Pons (tissue), 1 donor: ENCODE measurements around the gene CAPN10.

ENCODE experiments used
- DNase-seq: peaks from one replicate; pipeline ENCODE4 v3.0.0-alpha.2; 2016; ENCODE audit warnings: low spot score

CAPN10 gene

DNA sequence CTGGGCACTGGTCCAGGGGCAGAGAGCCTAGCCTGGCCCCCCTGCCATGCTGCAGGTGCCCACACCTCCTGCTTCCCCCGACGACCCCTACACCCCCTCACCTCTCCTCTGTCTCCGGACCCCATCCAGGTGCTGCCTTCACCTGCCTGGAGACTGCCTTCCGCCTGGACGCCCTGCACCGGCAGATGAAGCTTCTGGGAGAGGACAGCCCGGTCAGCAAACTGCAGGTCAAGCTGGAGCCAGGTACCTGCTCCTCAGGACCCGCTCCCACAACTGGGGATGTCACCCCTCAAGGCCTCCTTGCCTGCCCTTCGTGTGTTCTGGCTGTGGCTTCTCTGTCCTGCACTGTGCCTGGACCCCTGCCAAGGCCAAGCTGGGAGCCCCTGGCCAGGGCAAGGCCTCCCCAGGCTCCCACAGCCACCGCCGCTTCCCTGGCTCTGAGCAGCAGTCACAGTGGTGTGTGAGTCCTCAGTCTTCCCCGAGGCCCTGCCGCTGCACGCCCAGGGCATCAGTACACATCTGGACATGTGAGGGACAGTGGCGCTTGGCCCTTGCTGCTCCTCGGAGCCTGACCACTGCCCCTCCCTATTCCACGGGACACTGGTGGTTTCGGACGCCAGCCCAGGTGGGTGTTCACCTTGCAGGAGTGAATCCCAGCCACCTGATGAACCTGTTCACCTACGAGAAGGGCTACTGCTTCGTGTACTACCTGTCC, 12.0 kb upstream of the CAPN10 start:
- no peak for DNase-seq

- DNase-seq, result no peak
Measured at GRCh38 chr2:240575101-240575965, 11.2 kb upstream of the CAPN10 start.

GRCh38 chr2:240576036-240576435, 10.5 kb upstream of the CAPN10 start:
- DNase-seq, result no peak

DNA sequence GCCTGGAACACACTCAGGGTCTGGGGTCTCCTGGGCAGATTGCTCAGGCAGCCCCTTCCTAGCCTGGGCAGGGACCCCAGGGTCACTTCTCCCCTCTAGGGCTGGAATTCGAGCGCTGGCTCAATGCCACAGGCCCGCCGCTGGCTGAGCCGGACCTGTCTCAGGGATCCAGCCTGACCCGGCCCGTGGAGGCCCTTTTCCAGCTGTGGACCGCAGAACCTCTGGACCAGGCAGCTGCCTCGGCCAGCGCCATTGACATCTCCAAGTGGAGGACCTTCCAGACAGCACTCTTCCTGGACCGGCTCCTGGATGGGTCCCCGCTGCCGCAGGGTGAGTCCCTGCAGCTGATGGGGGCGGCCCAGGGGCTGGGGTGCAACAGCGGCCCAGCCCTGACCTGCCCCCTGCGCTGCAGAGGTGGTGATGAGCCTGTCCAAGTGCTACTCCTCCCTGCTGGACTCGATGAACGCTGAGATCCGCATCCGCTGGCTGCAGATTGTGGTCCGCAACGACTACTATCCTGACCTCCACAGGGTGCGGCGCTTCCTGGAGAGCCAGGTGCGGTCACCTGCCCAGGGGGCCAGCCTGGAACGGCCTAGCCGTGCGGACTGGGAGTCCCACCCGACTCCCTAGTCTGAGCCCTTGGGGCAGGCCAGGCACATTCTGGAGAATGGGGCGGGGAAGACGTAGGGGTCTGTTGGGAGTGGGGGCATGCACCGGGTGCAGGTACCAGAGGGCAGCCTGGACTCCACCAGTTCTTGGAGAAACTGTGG, 9.9 kb upstream of the CAPN10 start:
- no peak for DNase-seq

- DNase-seq, result no peak
Measured at GRCh38 chr2:240577281-240578109, 9.0 kb upstream of the CAPN10 start.

GRCh38 chr2:240578110-240578450, 8.5 kb upstream of the CAPN10 start:
- DNase-seq, result no peak

- DNase-seq, result no peak
Measured at GRCh38 chr2:240578488-240578887, 8.0 kb upstream of the CAPN10 start.

DNA sequence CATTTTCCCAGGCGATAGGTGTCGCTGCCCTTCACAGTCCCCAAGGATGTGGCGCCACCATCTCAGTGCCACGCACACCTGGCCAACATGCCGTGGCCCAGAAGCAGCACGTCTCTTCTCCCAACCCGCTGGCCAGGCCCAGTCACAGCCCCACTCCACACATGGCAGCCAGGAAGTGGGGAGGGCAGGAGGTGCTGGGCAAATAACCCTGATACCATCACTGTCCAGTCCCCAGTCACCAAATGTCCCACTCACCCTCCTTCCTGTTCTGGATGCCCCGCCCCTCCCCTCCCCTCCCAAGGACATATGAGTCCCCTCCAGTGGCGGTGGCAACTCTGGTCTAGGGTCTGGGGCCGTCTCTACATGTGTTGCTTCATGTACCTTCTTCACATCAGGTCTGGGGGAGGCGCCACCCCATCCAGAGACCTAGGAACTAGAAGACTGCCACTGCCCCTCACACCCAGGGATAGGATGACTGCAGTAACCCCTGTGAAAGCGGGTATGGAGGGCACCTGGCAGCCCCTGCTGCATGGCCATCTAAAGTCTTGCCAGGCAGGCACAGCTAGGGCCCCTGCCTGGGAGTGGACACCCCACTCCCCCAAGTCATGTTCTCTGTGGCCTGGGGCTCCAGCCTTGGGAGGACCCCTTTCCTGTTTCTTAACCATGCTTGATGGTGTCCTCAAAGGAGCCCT, 7.3 kb upstream of the CAPN10 start:
- no peak for DNase-seq

DNA sequence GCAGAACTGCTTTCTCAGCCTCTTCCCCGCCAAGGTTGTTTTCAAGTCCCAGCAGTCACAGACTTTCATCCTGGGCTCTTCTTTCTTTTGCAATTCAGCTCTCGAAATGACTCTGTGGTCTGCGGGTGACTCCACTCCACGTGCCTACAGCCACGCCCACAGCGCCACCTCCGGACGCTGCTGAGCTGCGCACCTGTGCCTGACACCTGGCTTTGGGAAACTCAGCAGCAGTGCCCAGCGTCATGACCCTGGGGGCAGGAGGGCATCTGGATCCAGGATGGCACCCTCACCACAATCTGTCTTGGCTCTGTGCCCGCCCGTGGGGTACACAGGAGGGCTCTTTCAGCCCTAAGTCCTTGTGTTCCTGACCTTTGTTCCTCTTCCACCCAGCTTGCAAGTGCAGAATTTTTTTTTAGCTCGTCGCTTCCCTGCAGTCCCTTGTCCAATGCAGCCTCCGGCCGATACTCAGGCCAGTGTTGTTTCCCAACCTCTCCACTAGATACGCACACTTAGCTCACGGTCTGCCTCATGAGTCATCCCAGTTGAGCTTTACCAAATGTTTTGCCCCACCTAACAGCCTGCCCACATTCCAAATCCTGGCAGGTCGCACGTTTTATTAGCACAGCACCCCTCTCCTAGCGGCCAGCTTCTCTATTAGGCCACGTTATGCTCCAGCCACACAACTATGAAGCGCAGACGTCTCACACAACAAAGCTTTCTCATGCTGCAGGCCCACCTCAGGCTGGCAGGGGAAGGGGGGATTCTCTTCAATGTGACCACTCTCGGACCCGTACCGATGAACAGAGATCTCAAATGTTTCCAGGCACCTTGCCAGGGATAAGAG, 6.5 kb upstream of the CAPN10 start:
- DNase-seq, result no peak

DNA sequence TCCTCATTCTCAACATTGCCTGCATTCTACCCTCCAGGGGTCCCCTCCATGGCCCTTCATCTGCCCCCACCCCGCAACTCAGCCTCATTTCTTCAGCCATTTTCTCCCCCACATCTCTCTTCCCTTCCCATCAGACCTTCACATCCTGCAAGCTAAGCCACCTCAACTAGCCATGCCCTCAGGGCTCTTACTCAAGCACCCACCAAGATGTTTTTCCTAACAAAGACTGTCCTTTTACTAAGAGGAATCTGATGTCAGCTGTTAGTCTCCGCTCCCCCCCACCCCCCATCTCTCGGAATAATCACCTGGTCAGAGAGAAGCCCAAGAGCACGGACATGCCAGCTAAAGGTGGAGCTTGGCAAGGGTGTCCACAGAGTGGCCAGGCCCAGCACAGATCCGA, 4.7 kb upstream of the CAPN10 start:
- DNase-seq, result no peak

- DNase-seq, result no peak
Measured at GRCh38 chr2:240582781-240583180, 3.8 kb upstream of the CAPN10 start.

DNA sequence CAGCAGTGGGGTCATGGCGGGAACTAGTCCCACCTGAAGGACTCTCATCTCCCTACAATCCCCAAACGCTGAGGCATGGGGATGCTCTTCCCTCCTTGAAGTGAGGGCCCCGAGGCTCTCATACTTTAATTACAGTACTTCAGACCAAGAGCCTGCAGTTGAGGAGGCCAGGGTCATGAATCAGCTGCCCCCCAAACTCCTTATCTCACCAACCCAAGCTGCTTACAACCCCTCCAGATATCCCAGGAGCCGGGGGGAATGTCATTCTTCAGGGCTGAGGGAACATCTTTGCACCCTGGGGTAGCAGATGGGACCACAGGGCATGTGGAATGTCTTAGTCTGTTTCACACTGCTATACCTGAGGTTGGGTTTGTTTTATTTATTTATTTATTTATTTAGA, 2.8 kb upstream of the CAPN10 start:
- no peak for DNase-seq

DNA sequence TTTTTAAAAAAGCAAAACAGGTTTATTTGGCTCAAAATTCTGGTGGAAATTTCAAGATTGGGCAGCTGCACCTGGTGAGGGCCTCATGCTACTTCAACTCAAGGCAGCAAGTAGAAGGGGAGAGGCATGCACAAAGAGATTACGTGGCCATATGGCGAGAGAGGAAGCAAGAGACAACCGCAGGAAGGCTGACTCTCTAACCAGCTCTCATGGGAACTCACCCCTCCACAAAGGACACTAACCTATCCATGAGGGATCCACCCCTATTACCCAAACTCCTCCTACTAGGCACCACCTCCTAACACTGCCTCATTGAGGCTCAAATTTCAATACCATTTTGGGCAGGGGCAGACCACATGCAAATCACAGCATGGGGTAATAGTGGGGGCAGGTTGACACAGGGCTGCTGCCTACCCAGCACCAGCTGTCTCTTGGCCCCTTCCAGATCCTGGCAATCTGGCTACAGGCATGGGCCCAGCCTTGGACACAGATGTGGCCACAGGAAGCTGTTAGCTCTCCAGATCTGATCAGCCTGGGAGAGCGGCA, 2.0 kb upstream of the CAPN10 start:
- DNase-seq, result no peak

DNA sequence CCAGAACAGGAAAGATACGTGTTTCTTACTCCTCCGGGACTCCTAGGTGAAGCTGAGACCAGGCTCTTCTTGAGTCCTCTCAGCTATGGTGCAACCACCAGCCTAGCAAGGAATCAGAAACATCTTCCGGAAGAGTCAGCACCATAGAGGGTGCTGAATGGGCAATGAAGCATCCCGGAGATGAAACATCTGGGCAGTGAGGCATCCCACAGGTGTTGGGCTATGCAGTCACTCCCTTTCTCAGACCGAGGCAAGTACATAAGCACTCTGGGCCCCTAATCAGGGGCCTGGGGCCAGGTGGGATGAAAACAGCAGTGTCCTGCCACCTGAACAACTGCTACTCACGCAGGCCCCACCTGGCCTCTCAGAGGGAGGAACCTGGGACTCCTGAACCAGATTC, 1.4 kb upstream of the CAPN10 start:
- DNase-seq, result no peak

GRCh38 chr2:240585681-240586197, 795 bp upstream of the CAPN10 start:
- no peak for DNase-seq

DNA sequence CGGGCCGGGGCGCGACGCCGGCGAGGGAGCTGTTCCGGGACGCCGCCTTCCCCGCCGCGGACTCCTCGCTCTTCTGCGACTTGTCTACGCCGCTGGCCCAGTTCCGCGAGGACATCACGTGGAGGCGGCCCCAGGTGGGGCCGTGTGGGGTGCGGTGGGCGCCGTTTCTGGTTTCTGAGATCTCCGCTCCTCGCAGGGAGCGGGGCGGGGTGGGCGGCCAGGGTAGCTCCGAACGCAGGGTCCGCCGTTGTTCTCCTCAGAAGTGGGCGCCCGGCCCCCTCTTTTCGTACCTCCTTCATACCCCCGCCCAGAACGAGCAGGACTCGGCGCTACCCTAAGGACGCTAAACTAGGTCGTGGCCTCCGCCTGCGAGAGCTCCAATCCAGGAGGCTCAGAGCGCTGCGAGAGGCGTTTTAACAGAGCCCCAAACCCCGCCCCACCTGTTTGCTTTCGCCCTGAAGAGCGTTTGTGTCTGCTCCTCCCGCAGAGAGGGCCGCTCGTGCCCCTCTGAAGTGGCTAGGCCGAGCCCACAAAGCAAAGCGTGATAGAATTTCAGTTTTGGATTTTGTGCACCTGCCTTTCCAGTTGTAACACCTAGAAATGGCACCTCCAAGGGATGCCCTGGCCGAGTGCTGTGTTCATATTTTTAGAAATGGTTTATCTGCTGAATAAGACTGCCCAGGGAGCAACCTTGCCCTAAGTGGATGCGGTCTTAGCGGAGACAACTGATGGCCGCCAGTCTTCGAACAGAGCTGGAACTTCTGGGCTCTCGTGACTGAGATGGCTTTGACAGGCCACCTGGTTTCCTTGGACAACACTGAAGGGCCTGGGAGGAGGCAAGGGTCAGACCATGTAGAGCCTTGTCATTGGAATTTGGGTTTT, 626 bp downstream of the CAPN10 start:
- no peak for DNase-seq

- no peak for DNase-seq
Measured at GRCh38 chr2:240588006-240588655, 1.6 kb downstream of the CAPN10 start.

DNA sequence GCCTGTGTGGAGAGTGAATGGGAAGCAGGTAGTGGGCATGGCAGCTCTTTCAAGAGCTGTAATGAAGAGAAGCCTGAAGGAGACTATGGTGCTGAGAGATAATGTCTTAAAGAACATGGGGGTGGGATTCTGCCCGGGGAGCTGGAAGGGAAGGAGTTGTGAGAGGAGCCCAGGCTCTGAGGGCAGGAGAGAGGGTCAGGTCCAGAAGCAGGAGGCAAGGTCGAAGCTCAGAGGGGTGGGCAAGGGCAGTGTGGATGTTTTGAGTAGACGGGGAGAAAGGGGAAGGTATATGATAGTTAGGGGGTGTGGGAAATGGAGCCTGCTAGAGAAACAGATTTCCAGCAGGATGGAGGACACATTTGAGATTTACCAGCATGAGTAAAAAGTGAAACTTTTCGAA, 2.1 kb downstream of the CAPN10 start:
- DNase-seq, result no peak
